IMR-90 (cell line): ENCODE data around the gene LRIT1. TPM values are rescaled to one million over a fixed set of nuclear protein-coding genes. Genes with fewer than 3 reads are reported as not detected.

Experiments
- ATAC-seq: fragments of 200-7000 bp; cut with Tn5 transposase; 2 replicates; pipeline ENCODE4 v1.9.1; 2020; ENCODE audit warnings: low read depth, mild to moderate bottlenecking, moderate library complexity
- BruUV-seq: library from RNA; stranded (reverse); fragments of 400-500 nt; replicated peaks from 2 replicates; lab custom pipeline; 2021; lab: Mats Ljungman, UMichigan
- CTCF ChIA-PET: fragments of 300-600 bp; formaldehyde crosslinking; extraction: SDS; loops from one replicate; lab custom pipeline; 2021; ENCODE audit warnings: antibody characterized with exemption; lab: Yijun Ruan, JAX
- POLR2A ChIA-PET: fragments of 300-600 bp; sonication (Branson Sonifier 250); formaldehyde crosslinking; loops from one replicate; lab custom pipeline; 2022; ENCODE audit warnings: antibody characterized with exemption; ENCODE audit not compliant: unreplicated experiment; lab: Charles Lee
- DNase-seq: peaks from one replicate; pipeline ENCODE4 v3.0.0; 2013
- H2AFZ ChIP-seq: replicated peaks from 2 replicates; pipeline ENCODE3; 2013; ENCODE audit warnings: low read length, mild to moderate bottlenecking; ENCODE audit not compliant: poor library complexity
- H2AK5ac ChIP-seq: 2 replicates; pipeline ENCODE4 v1.6.1; 2013; ENCODE audit warnings: low read depth, low read length, inconsistent platforms
- H2AK9ac ChIP-seq: replicated peaks from 2 replicates; pipeline ENCODE3; 2013; ENCODE audit warnings: mild to moderate bottlenecking, low read depth, low read length, moderate library complexity; ENCODE audit not compliant: poor library complexity
- H2BK120ac ChIP-seq: 2 replicates; pipeline ENCODE4 v1.6.1; 2013; ENCODE audit warnings: low read depth, low read length, inconsistent platforms
- H2BK15ac ChIP-seq: 3 replicates; pipeline ENCODE4 v1.6.1; 2013; ENCODE audit warnings: low read depth, low read length, inconsistent platforms
- H2BK20ac ChIP-seq: 2 replicates; pipeline ENCODE4 v1.6.1; 2013; ENCODE audit warnings: low read depth, mild to moderate bottlenecking, inconsistent platforms, low read length, moderate library complexity
- H2BK5ac ChIP-seq: 2 replicates; pipeline ENCODE4 v1.6.1; 2013; ENCODE audit warnings: mild to moderate bottlenecking, low read depth, low read length, inconsistent platforms; ENCODE audit not compliant: poor library complexity, severe bottlenecking
- H3K14ac ChIP-seq: replicated peaks from 2 replicates; pipeline ENCODE4 v1.6.1; 2013; ENCODE audit warnings: low read depth, low read length, inconsistent platforms
- H3K18ac ChIP-seq: 2 replicates; pipeline ENCODE4 v1.6.1; 2013; ENCODE audit warnings: low read depth, low read length, control low read depth
- H3K23ac ChIP-seq: 2 replicates; pipeline ENCODE4 v1.6.1; 2013; ENCODE audit warnings: low read depth, low read length, inconsistent platforms
- H3K27ac ChIP-seq: 2 replicates; pipeline ENCODE4 v1.5.1; 2013; ENCODE audit warnings: mild to moderate bottlenecking, control low read depth, low read length; ENCODE audit not compliant: insufficient read depth
- H3K27me3 ChIP-seq: 2 replicates; pipeline ENCODE4 v1.6.1; 2013; ENCODE audit warnings: low read length; ENCODE audit not compliant: control insufficient read depth, insufficient read depth
- H3K36me3 ChIP-seq: 2 replicates; pipeline ENCODE4 v1.6.1; 2013; ENCODE audit warnings: low read length, mixed read lengths; ENCODE audit not compliant: control insufficient read depth, insufficient read depth
- H3K4ac ChIP-seq: 2 replicates; pipeline ENCODE4 v1.6.1; 2013; ENCODE audit warnings: low read depth, low read length, inconsistent platforms
- H3K4me1 ChIP-seq: 2 replicates; pipeline ENCODE4 v1.6.1; 2013; ENCODE audit warnings: low read length, mixed read lengths; ENCODE audit not compliant: control insufficient read depth, insufficient read depth
- H3K4me2 ChIP-seq: 2 replicates; pipeline ENCODE4 v1.6.1; 2013; ENCODE audit warnings: low read depth, mild to moderate bottlenecking, control low read depth, low read length, moderate library complexity
- H3K4me3 ChIP-seq: 2 replicates; pipeline ENCODE4 v1.5.1; 2013; ENCODE audit warnings: low read depth, mild to moderate bottlenecking, control low read depth, low read length, moderate library complexity; ENCODE audit not compliant: insufficient read depth
- H3K56ac ChIP-seq: 2 replicates; pipeline ENCODE4 v1.6.1; 2013; ENCODE audit warnings: low read length, inconsistent platforms; ENCODE audit not compliant: insufficient read depth; ENCODE audit errors: extremely low read depth
- H3K79me1 ChIP-seq, 2 experiments: 2 replicates each; pipeline ENCODE4 v1.6.1; 2013; ENCODE audit warnings: low read length in 2 of 2, inconsistent platforms in 1 of 2, low read depth in 1 of 2
- H3K9ac ChIP-seq: 2 replicates; pipeline ENCODE4 v1.6.1; 2013; ENCODE audit warnings: low read depth, low read length, control low read depth
- H3K9me1 ChIP-seq: 2 replicates; pipeline ENCODE4 v1.6.1; 2013; ENCODE audit warnings: low read length, inconsistent platforms; ENCODE audit not compliant: insufficient read depth
- H3K9me3 ChIP-seq: 2 replicates; pipeline ENCODE4 v1.6.1; 2013; ENCODE audit warnings: low read length; ENCODE audit not compliant: control insufficient read depth, insufficient read depth
- H4K20me1 ChIP-seq: 2 replicates; pipeline ENCODE4 v1.6.1; 2013; ENCODE audit warnings: low read length, inconsistent platforms; ENCODE audit not compliant: insufficient read depth
- H4K5ac ChIP-seq: 2 replicates; pipeline ENCODE4 v1.6.1; 2013; ENCODE audit warnings: mild to moderate bottlenecking, low read depth, low read length, control low read depth
- H4K8ac ChIP-seq, 2 experiments: 2 replicates each; pipeline ENCODE4 v1.6.1; 2013; ENCODE audit warnings: low read depth in 2 of 2, low read length in 2 of 2, control low read depth in 1 of 2, inconsistent platforms in 1 of 2
- H4K91ac ChIP-seq: 2 replicates; pipeline ENCODE4 v1.6.1; 2013; ENCODE audit warnings: low read depth, low read length, inconsistent platforms; ENCODE audit not compliant: insufficient read depth
- CHD1 ChIP-seq: IDR thresholded peaks from 2 replicates; pipeline ENCODE4 v1.6.1; 2012; ENCODE audit warnings: low read depth, low read length, improper control_type of control experiment
- FOS ChIP-seq: fragments of 150-350 bp; IDR thresholded peaks from 2 replicates; pipeline ENCODE4 v1.6.1; 2016; ENCODE audit warnings: low read depth, low read length
- RFX5 ChIP-seq: IDR thresholded peaks from 2 replicates; pipeline ENCODE4 v1.8.0; 2012; ENCODE audit warnings: low read depth, mild to moderate bottlenecking, low read length, moderate library complexity
- SMC3 ChIP-seq: fragments of 150-350 bp; IDR thresholded peaks from 2 replicates; pipeline ENCODE4 v1.6.1; 2016; ENCODE audit warnings: low read depth, mild to moderate bottlenecking, antibody characterized with exemption, low read length, moderate library complexity
- WGBS, 2 experiments: methylation state at CpG; one replicate each; pipeline versions ENCODE4 v1.1.5 to v1.1.7; 2013; ENCODE audit warnings: missing lambda C conversion rate in 2 of 2; ENCODE audit not compliant: insufficient read length in 1 of 2; ENCODE audit errors: extremely low coverage in 2 of 2; 5-methylcytosine and 5-hydroxymethylcytosine counted together
- dilution Hi-C: fragments of 300-500 bp; cut with HindIII; formaldehyde crosslinking; loops from one replicate; pipeline ENCODE4 v1.14.3; 2018; ENCODE audit warnings: low sequenced_read_pairs; ENCODE audit not compliant: unreplicated experiment
- in situ Hi-C: fragments of 300-500 bp; cut with MboI; formaldehyde crosslinking; loops from 3 replicates; pipeline ENCODE4 v1.14.3; 2019; ENCODE audit warnings: low sequenced_read_pairs, inconsistent platforms, mixed read lengths
- intact Hi-C: fragments of 100-400 bp; cut with micrococcal nuclease; formaldehyde crosslinking; loops from 2 replicates; pipeline ENCODE4 v1.10.0; 2022
- polyA plus RNA-seq, 3 experiments: library from polyadenylated mRNA; depleted of rRNA; stranded (reverse); fragments of >200 nt; gene quantifications; 2 replicates each; pipeline ENCODE4 v1.2.3, GENCODE V29; 2012; ENCODE audit warnings: low replicate concordance in 1 of 3
- total RNA-seq: library from RNA; depleted of rRNA; stranded (reverse); fragments of >200 nt; gene quantifications from 2 replicates; pipeline ENCODE4 v1.2.3, GENCODE V29; 2012
- TF ChIP-seq, protein P1 (sequence below): fragments of 150-350 bp; IDR thresholded peaks from 2 replicates; pipeline ENCODE4 v1.6.1; 2017; ENCODE audit warnings: mild to moderate bottlenecking, antibody characterized with exemption, low read length, low read depth

LRIT1 gene
- total and polyA plus RNA-seq, 2 of the 4 experiments (the other 2 are of a cell fraction), result not detected

GRCh38 chr10:84221916-84222315 lies 19.4 kb downstream of the LRIT1 start:
- Histone ChIP-seq H3K56ac (no peak overlapping the region), H3K9ac (no peak overlapping the region), H3K23ac (no peak overlapping the region), H3K27ac (no peak overlapping the region), H2BK15ac (no peak overlapping the region), H3K4me3 (no peak overlapping the region), H2BK5ac (no peak overlapping the region), H4K91ac (no peak overlapping the region), H3K9me1 (no peaks in the 10 kb centered on the region), H2BK20ac (no peak overlapping the region), H4K8ac (no peak overlapping the region), H2AK9ac (no peak overlapping the region), H4K20me1 (no peaks in the 10 kb centered on the region), H3K36me3 (no peaks in the 10 kb centered on the region), H3K4me2 (no peak overlapping the region), H3K4ac (no peak overlapping the region), H2BK120ac (no peak overlapping the region), H3K4me1 (no peaks in the 10 kb centered on the region), H4K5ac (no peak overlapping the region), H3K9me3 (no peaks in the 10 kb centered on the region), H2AFZ (no peak overlapping the region), H3K27me3 (peaks cover 2% of the 10 kb centered on the region), H3K79me1 (no peaks in the 10 kb centered on the region), H3K18ac (no peak overlapping the region), H3K14ac (no peak overlapping the region), H2AK5ac (no peak overlapping the region)
- BruUV-seq, result no TSS peak
- in situ Hi-C loops, result no loop called here
- dilution Hi-C loops, result no loop called here
- no peak for DNase-seq
- ChIA-PET POLR2A (no interaction called here), CTCF (no interaction called here)
- no peak for TF ChIP-seq RFX5
- no peak for TF ChIP-seq SMC3
- TF ChIP-seq CHD1, result no peak
- TF ChIP-seq FOS, result no peak
- TF ChIP-seq, protein P1, sequence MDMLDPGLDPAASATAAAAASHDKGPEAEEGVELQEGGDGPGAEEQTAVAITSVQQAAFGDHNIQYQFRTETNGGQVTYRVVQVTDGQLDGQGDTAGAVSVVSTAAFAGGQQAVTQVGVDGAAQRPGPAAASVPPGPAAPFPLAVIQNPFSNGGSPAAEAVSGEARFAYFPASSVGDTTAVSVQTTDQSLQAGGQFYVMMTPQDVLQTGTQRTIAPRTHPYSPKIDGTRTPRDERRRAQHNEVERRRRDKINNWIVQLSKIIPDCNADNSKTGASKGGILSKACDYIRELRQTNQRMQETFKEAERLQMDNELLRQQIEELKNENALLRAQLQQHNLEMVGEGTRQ, result no peak
- no peak for ATAC-seq
- intact Hi-C loops, result no loop called here
- 67% methylated on average over 4 of the region's 8 CpGs; no CpG with 5 or more reads in 1 of the 2 experiments for WGBS, 2 experiments
